GM13977 (cell line): ENCODE measurements around the gene HEY2.

ENCODE experiments used
- DNase-seq: peaks from one replicate; pipeline ENCODE4 v3.0.0; 2012; ENCODE audit warnings: low spot score
- CTCF ChIP-seq: IDR thresholded peaks from 2 replicates; pipeline ENCODE4 v1.5.1; 2012; ENCODE audit warnings: mild to moderate bottlenecking, control low read depth; ENCODE audit not compliant: insufficient read depth; ENCODE audit errors: extremely low read depth, missing control alignments
- in situ Hi-C: fragments of 300-500 bp; cut with MboI; formaldehyde crosslinking; loops from one replicate; pipeline ENCODE4 v1.12.0; 2022; ENCODE audit warnings: low sequenced_read_pairs, low pct_unique_long_range_greater_than_20kb, mixed read lengths, inconsistent platforms; ENCODE audit not compliant: unreplicated experiment

The HEY2 gene

GRCh38 chr6:125808060-125808459 is 58.6 kb downstream of the HEY2 start:
- in situ Hi-C loops = no loop called here
- no peak for DNase-seq

GRCh38 chr6:125808591-125808990 is 59.2 kb downstream of the HEY2 start:
- in situ Hi-C loops = no loop called here
- TF ChIP-seq CTCF = no peak
- no peak for DNase-seq

More at GRCh38 chr6:125808060-125808459, 58.6 kb downstream of the HEY2 start:
- TF ChIP-seq CTCF = no peak

GRCh38 chr6:125809570-125810170 is 60.2 kb downstream of the HEY2 start:
- no peak for TF ChIP-seq CTCF
- in situ Hi-C loops = no loop called here
- no peak for DNase-seq

GRCh38 chr6:125810445-125810844 is 61.0 kb downstream of the HEY2 start:
- no peak for DNase-seq
- in situ Hi-C loops = no loop called here
- TF ChIP-seq CTCF = no peak
